Activated gamma-delta T cell treated with anti-CD3 and anti-CD28 coated beads, Interleukin-2, amount 50 U/mL, for 16 hours (primary cell): ENCODE data around the gene CA9.

Experiments
- DNase-seq: peaks from one replicate; pipeline ENCODE4 v3.0.0-alpha.2; 2020; ENCODE audit warnings: low read depth

Gene CA9

GRCh38 chr9:35651956-35652828 is 21.5 kb upstream of the CA9 start:
- DNase-seq: no peak

GRCh38 chr9:35652829-35653209 is 20.9 kb upstream of the CA9 start:
- DNase-seq: no peak

- no peak for DNase-seq
These were observed 20.1 kb upstream of the CA9 start for GRCh38 chr9:35653611-35654010.

- DNase-seq: no peak
These were observed 17.4 kb upstream of the CA9 start for GRCh38 chr9:35656348-35656747.

GRCh38 chr9:35656831-35657545 is 16.7 kb upstream of the CA9 start:
- no peak for DNase-seq

- DNase-seq: peak; percentile 79
These were observed 16.1 kb upstream of the CA9 start, which contains the start of gene RMRP for GRCh38 chr9:35657546-35658136. Gene RMRP, minus strand, starts transcription at chr9:35658019.

- DNase-seq: peak; percentile 74
These were observed 15.4 kb upstream of the CA9 start, which contains the start of gene CCDC107 for GRCh38 chr9:35658137-35658967. Gene CCDC107, plus strand, starts transcription at chr9:35658292. Its CDS starts 88 bp downstream, at chr9:35658380.

- no peak for DNase-seq
These were observed 14.8 kb upstream of the CA9 start for GRCh38 chr9:35658968-35659220.

GRCh38 chr9:35659340-35659739 is 14.4 kb upstream of the CA9 start:
- DNase-seq: no peak

- DNase-seq: no peak
These were observed 12.7 kb upstream of the CA9 start for GRCh38 chr9:35660966-35661415.

GRCh38 chr9:35661756-35662350 is 11.9 kb upstream of the CA9 start:
- no peak for DNase-seq

GRCh38 chr9:35662437-35662836 is 11.3 kb upstream of the CA9 start:
- no peak for DNase-seq

- DNase-seq: no peak
These were observed 8.9 kb upstream of the CA9 start, which contains the start of gene ARHGEF39 for GRCh38 chr9:35664531-35665470. Gene ARHGEF39, minus strand, starts transcription at chr9:35665195. Its CDS starts 26 bp downstream, at chr9:35665169.

- no peak for DNase-seq
These were observed 8.3 kb upstream of the CA9 start for GRCh38 chr9:35665471-35665818.

GRCh38 chr9:35666045-35666444 is 7.7 kb upstream of the CA9 start:
- no peak for DNase-seq

GRCh38 chr9:35666549-35666948 is 7.2 kb upstream of the CA9 start:
- DNase-seq: no peak

- DNase-seq: no peak
These were observed 5.8 kb upstream of the CA9 start for GRCh38 chr9:35667939-35668338.

GRCh38 chr9:35669331-35670145 is 4.2 kb upstream of the CA9 start:
- DNase-seq: no peak

- no peak for DNase-seq
These were observed 265 bp downstream of the CA9 start for GRCh38 chr9:35674025-35674361.

- DNase-seq: no peak
These were observed 1.5 kb downstream of the CA9 start for GRCh38 chr9:35675204-35675603.
